MM.1S (cell line): ENCODE data around the gene PITPNM3.

Experiments
- EZH2 ChIP-seq: fragments of 300-600 bp; sonication (generic); optimal IDR thresholded peaks from 2 replicates; pipeline ENCODE3; 2017; ENCODE audit warnings: low read depth, mild to moderate bottlenecking, antibody characterized with exemption, low read length, mixed read lengths
- TF ChIP-seq, protein P1 (sequence below): fragments of 300-600 bp; sonication (generic); IDR thresholded peaks from 2 replicates; pipeline ENCODE4 v1.5.1; 2016; ENCODE audit warnings: antibody characterized with exemption, low read length, mixed read lengths

DNA sequence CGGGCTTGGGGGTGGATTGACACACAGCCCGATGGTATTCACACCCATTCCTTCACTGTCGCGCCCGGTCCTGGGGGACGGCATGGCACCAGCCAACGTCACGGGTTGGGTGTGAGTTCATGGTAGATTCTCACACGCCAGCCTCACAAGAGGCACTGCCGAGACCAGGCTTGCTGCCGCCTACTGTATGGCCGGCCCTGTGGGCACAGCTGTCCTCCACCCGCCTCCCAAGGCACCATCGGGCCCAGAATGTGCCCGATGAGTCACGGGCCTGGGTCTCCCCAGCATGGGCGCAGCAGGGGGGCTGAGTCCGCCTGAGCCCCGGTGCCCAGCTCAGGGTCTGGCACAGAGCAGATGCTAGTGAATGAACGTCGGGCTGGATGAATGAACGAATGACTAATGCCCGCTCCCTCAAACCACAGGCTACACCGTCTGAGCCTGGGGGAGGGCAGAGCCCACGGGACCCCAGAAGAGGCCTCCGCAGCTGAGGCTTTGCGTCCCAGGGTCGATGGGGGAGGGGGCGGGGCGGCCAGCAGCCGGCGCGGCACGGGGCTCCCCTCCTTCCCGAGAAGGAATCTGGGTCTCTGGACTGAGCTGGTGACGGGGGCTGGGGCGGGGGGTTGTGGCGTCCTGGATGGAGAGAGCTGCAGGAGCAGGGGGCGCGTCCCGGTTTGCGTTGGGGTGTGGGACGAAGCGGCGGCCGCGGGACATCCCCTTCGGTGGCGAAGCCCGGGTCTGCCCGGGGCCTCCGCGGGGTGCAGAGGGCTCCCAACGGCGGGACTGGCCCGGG lies 829 bp downstream of the PITPNM3 start:
- TF ChIP-seq, protein P1, sequence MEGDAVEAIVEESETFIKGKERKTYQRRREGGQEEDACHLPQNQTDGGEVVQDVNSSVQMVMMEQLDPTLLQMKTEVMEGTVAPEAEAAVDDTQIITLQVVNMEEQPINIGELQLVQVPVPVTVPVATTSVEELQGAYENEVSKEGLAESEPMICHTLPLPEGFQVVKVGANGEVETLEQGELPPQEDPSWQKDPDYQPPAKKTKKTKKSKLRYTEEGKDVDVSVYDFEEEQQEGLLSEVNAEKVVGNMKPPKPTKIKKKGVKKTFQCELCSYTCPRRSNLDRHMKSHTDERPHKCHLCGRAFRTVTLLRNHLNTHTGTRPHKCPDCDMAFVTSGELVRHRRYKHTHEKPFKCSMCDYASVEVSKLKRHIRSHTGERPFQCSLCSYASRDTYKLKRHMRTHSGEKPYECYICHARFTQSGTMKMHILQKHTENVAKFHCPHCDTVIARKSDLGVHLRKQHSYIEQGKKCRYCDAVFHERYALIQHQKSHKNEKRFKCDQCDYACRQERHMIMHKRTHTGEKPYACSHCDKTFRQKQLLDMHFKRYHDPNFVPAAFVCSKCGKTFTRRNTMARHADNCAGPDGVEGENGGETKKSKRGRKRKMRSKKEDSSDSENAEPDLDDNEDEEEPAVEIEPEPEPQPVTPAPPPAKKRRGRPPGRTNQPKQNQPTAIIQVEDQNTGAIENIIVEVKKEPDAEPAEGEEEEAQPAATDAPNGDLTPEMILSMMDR: no peak
- TF ChIP-seq EZH2: peak; percentile 91
